Stomach (tissue), 9 donors: ENCODE measurements around the gene NECTIN1. TPM values are rescaled to one million over a fixed set of nuclear protein-coding genes. Genes with fewer than 3 reads are reported as not detected.
A peak's percentile ranks its signal among the peaks of the same experiment; 100 is the strongest.

Experiments
- DNase-seq, 2 donors: peaks; one replicate each; pipeline versions ENCODE4 v3.0.0 to v3.0.0-alpha.2; 2013 to 2019
- H3K27ac ChIP-seq, 5 donors: fragments of 200-600 bp in 4 of 5; sonication (generic) in 4 of 5; one replicate each; pipeline ENCODE4 v1.5.1; 2013 to 2019; ENCODE audit warnings: mild to moderate bottlenecking in 1 of 5, moderate library complexity in 1 of 5
- H3K27me3 ChIP-seq, 3 donors: fragments of 200-600 bp; sonication (generic); one replicate each; pipeline ENCODE4 v1.5.1; 2017 to 2019; ENCODE audit warnings: mixed run types in 1 of 3
- H3K36me3 ChIP-seq, 4 donors: fragments of 200-600 bp; sonication (generic); 1 replicate in 3 of 4; 2 replicates in 1 of 4; pipeline ENCODE4 v1.5.1; 2016 to 2019
- H3K4me1 ChIP-seq, 4 donors: fragments of 200-600 bp; sonication (generic); one replicate each; pipeline ENCODE4 v1.5.1; 2016 to 2019
- H3K4me3 ChIP-seq, 4 donors: fragments of 200-600 bp; sonication (generic) in 3 of 4; one replicate each; pipeline ENCODE4 v1.5.1; 2016 to 2019; ENCODE audit warnings: mild to moderate bottlenecking in 1 of 4
- H3K9me3 ChIP-seq, 4 donors: fragments of 200-600 bp; sonication (generic); one replicate each; pipeline ENCODE4 v1.5.1; 2016 to 2019
- CTCF ChIP-seq, 7 experiments: fragments of 450-650 bp in 4 of 7; fragments of 200-600 bp in 3 of 7; sonication (generic) in 3 of 7; IDR thresholded peaks; one replicate each; pipeline ENCODE4 v1.5.1; 2016 to 2019; ENCODE audit warnings: antibody characterized with exemption in 7 of 7, control low read depth in 2 of 7, mild to moderate bottlenecking in 1 of 7
- EP300 ChIP-seq: sonication (generic); formaldehyde crosslinking; IDR thresholded peaks from one replicate; pipeline ENCODE4 v1.6.1; 2017; ENCODE audit warnings: antibody characterized with exemption
- POLR2A ChIP-seq, 4 donors: fragments of 450-650 bp; IDR thresholded peaks; one replicate each; pipeline ENCODE4 v1.6.1; 2016; ENCODE audit warnings: antibody characterized with exemption in 4 of 4, control low read depth in 2 of 4, mild to moderate bottlenecking in 1 of 4, moderate library complexity in 1 of 4
- POLR2AphosphoS5 ChIP-seq, 3 donors: sonication (generic); formaldehyde crosslinking; IDR thresholded peaks; one replicate each; pipeline ENCODE4 v1.6.1; 2016; ENCODE audit warnings: antibody characterized with exemption in 3 of 3
- WGBS, 5 donors: extraction: QIAGEN DNeasy Blood & Tissue Kit in 3 of 5; methylation state at CpG; one replicate each; pipeline versions ENCODE4 v1.1.5 to v1.1.7; 2013 to 2018; 5-methylcytosine and 5-hydroxymethylcytosine counted together
- intact Hi-C: fragments of 100-400 bp; cut with DNase I; formaldehyde crosslinking; loops from one replicate; pipeline ENCODE4 v1.15.1; 2023; ENCODE audit warnings: low total_unique reads
- polyA plus RNA-seq, 3 donors: library from polyadenylated mRNA; stranded (reverse); fragments of 200-250 nt; gene quantifications; one replicate each; pipeline ENCODE4 v1.2.3, GENCODE V29; 2013
- total RNA-seq, 5 donors: library from RNA; depleted of rRNA; stranded (reverse); fragments of >200 nt; gene quantifications; one replicate each; pipeline versions ENCODE4 v1.1.0 to v1.2.3, GENCODE V29; 2014 to 2016
- donor health status: healthy with polysubstance abuse.
- donor health status: Bipolar disorder and iron deficiency.
- donor health status: healthy.

NECTIN1 gene
- total and polyA plus RNA-seq, 8 donors = 1.2 to 92.1 (median 6.0) TPM

- intact Hi-C loops = no loop called here
- DNase-seq = no peak
- Histone ChIP-seq H3K4me1 (peaks cover 21 to 38% (median 31%) of the 10 kb centered on the region in 4 donors), H3K9me3 (no peaks in the 10 kb centered on the region), H3K27me3 (peaks cover 0 to 51% (median 31%) of the 10 kb centered on the region in 3 donors), H3K4me3 (no peak overlapping the region), H3K27ac (no peak overlapping the region), H3K36me3 (no peaks in the 10 kb centered on the region)
- WGBS, 5 donors = 28 to 46% (median 41%) methylated on average over 3 to 8 of the region's 8 CpGs
- no peak for TF ChIP-seq CTCF (IDR thresholded peaks at IDR 0.05)
Measured at GRCh38 chr11:119743006-119743405, 14.0 kb upstream of the NECTIN1 start.

GRCh38 chr11:119742263-119742861 is 13.4 kb upstream of the NECTIN1 start:
- H3K27ac ChIP-seq = no peak overlapping the region
- WGBS, 5 donors = 1 to 7% (median 3%) methylated on average over 23 to 38 of the region's 38 CpGs

GRCh38 chr11:119741369-119742262 is 12.6 kb upstream of the NECTIN1 start:
- peak; percentile 69 to 72 for DNase-seq
- WGBS, 5 donors = 11 to 18% (median 14%) methylated on average over 14 to 54 of the region's 54 CpGs
- intact Hi-C loops = no loop called here
- Histone ChIP-seq H3K9me3 (no peaks in the 10 kb centered on the region), H3K36me3 (no peaks in the 10 kb centered on the region), H3K27ac (no peak overlapping the region), H3K4me1 (peaks cover 21 to 38% (median 31%) of the 10 kb centered on the region in 4 donors), H3K4me3 (peak overlapping the region; percentile 11 to 28 (median 20)), H3K27me3 (peaks cover 0 to 59% (median 31%) of the 10 kb centered on the region in 3 donors)
- TF ChIP-seq CTCF (IDR thresholded peaks at IDR 0.05) (peak in 5 of 7 experiments; percentile 42 to 84 (median 48)), POLR2AphosphoS5 (IDR thresholded peaks at IDR 0.05) (no peak)

More at GRCh38 chr11:119742263-119742861, 13.4 kb upstream of the NECTIN1 start:
- Histone ChIP-seq H3K36me3 (no peaks in the 10 kb centered on the region), H3K9me3 (no peaks in the 10 kb centered on the region), H3K4me3 (peak overlapping the region; percentile 11 to 28 (median 18)), H3K27me3 (peaks cover 0 to 58% (median 31%) of the 10 kb centered on the region in 3 donors), H3K4me1 (peaks cover 21 to 38% (median 31%) of the 10 kb centered on the region in 4 donors)
- no peak for TF ChIP-seq POLR2A (IDR thresholded peaks at IDR 0.05)
- TF ChIP-seq POLR2AphosphoS5 (IDR thresholded peaks at IDR 0.05) = no peak
- TF ChIP-seq EP300 = no peak
- TF ChIP-seq CTCF (IDR thresholded peaks at IDR 0.05) = no peak
- peak in 1 of 2 donors; percentile 87 for DNase-seq
- intact Hi-C loops = no loop called here

- Histone ChIP-seq H3K9me3 (no peaks in the 10 kb centered on the region), H3K4me3 (no peak overlapping the region), H3K27me3 (peaks cover 0 to 59% (median 31%) of the 10 kb centered on the region in 3 donors), H3K36me3 (no peaks in the 10 kb centered on the region), H3K27ac (no peak overlapping the region), H3K4me1 (peaks cover 21 to 38% (median 31%) of the 10 kb centered on the region in 4 donors)
- intact Hi-C loops = no loop called here
- 26 to 66% (median 33%) methylated on average over 3 to 4 of the region's 4 CpGs for WGBS, 5 donors
- TF ChIP-seq POLR2AphosphoS5 (IDR thresholded peaks at IDR 0.05) (peak in 1 of 3 donors; percentile 41), CTCF (IDR thresholded peaks at IDR 0.05) (no peak)
- peak; percentile 65 to 79 for DNase-seq
Measured at GRCh38 chr11:119739975-119740374, 11.0 kb upstream of the NECTIN1 start.
